ENCODE measurements around the gene F8. TPM values are rescaled to one million over a fixed set of nuclear protein-coding genes. Genes with fewer than 3 reads are reported as not detected.
"Not testable (repeated sequence)": the region's sequence is repeated elsewhere in the genome, so short reads cannot be mapped to it uniquely, and the experiment has no call there.

Gene F8
- total and polyA plus RNA-seq, 12 donors, result 13.4 to 78.1 (median 38.6) TPM

DNA sequence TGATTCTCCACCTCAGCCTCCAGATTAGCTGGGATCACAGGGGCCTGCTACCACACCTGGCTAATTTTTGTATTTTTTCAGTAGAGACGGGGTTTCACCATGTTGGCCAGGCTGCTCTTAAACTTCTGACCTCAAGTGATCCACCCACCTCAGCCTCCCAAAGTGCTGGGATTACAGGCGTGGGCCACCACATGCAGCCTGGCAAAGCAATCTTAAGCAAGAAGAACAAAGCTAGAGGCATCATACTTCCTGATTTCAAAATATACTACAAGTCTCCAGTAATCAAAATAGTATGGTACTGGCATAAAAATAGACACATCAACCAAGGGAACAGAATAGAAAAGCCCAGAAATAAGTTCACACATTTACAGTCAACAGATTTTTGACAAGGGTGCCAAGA lies 149.2 kb downstream of the F8 start:
- intact Hi-C loops (cut with DNase I), result no loop called here
- Histone ChIP-seq H3K27ac (no peak overlapping the region), H3K36me3 (replicated peaks in 1 of 2) (no peaks in the 10 kb centered on the region), H3K9me3 (replicated peaks in 1 of 3) (no peaks in the 10 kb centered on the region), H3K27me3 (no peaks in the 10 kb centered on the region), H3K4me3 (no peak overlapping the region), H3K4me1 (replicated peaks in 1 of 2) (no peaks in the 10 kb centered on the region)
- whole genome bisulfite sequencing, 4 donors, result 68 to 86% (median 76%) methylated on average over 1 to 2 of the region's 2 CpGs
- DNase-seq, result no peak
- TF ChIP-seq POLR2A (IDR thresholded peaks at IDR 0.05), result no peak
- TF ChIP-seq, protein P1, sequence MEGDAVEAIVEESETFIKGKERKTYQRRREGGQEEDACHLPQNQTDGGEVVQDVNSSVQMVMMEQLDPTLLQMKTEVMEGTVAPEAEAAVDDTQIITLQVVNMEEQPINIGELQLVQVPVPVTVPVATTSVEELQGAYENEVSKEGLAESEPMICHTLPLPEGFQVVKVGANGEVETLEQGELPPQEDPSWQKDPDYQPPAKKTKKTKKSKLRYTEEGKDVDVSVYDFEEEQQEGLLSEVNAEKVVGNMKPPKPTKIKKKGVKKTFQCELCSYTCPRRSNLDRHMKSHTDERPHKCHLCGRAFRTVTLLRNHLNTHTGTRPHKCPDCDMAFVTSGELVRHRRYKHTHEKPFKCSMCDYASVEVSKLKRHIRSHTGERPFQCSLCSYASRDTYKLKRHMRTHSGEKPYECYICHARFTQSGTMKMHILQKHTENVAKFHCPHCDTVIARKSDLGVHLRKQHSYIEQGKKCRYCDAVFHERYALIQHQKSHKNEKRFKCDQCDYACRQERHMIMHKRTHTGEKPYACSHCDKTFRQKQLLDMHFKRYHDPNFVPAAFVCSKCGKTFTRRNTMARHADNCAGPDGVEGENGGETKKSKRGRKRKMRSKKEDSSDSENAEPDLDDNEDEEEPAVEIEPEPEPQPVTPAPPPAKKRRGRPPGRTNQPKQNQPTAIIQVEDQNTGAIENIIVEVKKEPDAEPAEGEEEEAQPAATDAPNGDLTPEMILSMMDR (IDR thresholded peaks at IDR 0.05), result no peak

DNA sequence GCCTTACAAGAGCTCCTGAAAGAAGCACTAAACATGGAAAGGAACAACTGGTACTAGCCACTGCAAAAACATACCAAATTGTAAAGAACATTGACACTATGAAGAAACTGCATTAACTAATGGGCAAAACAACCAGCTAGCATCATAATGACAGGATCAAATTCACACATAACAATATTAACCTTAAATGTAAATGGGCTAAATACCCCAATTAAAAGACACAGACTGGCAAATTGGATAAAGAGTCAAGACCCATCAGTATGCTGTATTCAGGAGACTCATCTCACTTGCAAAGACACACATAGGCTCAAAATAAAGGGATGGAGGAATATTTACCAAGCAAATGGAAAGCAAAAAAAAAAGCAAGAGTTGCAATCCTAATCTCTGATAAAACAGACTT lies 154.0 kb downstream of the F8 start:
- DNase-seq; H3K36me3 ChIP-seq (replicated peaks in 1 of 2); H3K27ac ChIP-seq; intact Hi-C loops (cut with DNase I); H3K27me3 ChIP-seq; H3K9me3 ChIP-seq (replicated peaks in 1 of 3); H3K4me3 ChIP-seq; H3K4me1 ChIP-seq (replicated peaks in 1 of 2): not testable (repeated sequence)

DNA sequence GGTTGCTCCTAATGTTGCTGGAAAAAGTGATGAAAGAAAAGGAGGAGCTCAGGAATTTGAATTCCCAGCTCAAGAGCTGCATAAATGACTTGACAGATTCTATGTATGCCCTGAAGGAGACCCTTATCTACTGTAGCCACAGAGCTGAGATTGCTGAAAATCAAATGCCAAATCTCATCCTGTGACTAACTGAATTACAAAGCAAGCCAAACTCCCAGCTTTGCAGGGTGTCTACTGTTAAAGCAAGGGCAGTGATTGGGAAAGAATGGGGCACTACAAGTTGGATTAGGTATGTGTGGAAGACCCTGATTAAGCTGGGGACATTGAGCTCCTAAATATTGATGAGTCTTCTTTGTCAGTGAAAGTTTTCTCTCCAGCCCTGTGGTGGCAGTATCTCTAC lies 167.3 kb downstream of the F8 start:
- intact Hi-C loops (cut with DNase I), result no loop called here
- Histone ChIP-seq H3K27me3 (no peaks in the 10 kb centered on the region), H3K4me1 (replicated peaks in 1 of 2) (no peaks in the 10 kb centered on the region), H3K9me3 (replicated peaks in 1 of 3) (no peaks in the 10 kb centered on the region), H3K27ac (no peak overlapping the region), H3K4me3 (no peak overlapping the region), H3K36me3 (replicated peaks in 1 of 2) (no peaks in the 10 kb centered on the region)
- no peak for DNase-seq
- no peak for TF ChIP-seq POLR2A (IDR thresholded peaks at IDR 0.05)
- TF ChIP-seq, protein P1 (IDR thresholded peaks at IDR 0.05), result no peak

DNA sequence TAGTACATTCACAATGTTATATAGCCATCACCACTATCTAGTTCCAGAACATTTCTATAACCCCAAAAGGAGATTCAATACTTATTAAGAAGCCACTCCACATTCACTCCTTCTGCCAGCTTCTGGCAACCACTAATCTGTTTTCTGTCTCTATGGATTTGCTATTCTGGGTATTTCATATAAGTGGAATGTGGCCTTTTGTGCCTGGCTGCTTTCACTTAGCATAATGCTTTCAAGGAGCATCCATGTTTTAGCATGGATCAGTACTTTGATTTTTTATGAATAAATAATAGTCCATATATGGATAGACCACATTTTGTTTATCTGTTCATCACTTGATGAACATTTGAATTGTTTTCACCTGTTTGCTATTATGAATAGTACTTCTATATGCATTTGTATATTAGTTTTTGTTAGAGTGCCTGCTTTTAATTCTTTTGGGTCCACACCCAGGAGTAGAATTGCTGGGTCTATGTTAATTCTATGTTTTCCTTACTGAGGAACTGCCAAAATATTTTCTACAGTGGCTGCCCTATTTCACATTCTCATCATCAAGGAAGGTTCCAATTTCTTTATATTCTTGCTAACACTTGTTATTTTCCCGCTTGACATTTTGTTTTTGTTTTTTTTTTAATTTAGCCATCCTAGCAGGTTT lies 171.4 kb downstream of the F8 start:
- Histone ChIP-seq H3K27me3 (no peaks in the 10 kb centered on the region), H3K4me1 (replicated peaks in 1 of 2) (no peaks in the 10 kb centered on the region), H3K36me3 (replicated peaks in 1 of 2) (no peaks in the 10 kb centered on the region), H3K4me3 (no peak overlapping the region), H3K27ac (no peak overlapping the region), H3K9me3 (replicated peaks in 1 of 3) (no peaks in the 10 kb centered on the region)
- DNase-seq, result no peak
- 75 to 100% (median 89%) methylated on average over 1 of the region's 1 CpG for WGBS, 4 donors
- intact Hi-C loops (cut with DNase I), result no loop called here
- TF ChIP-seq, protein P1 (IDR thresholded peaks at IDR 0.05), result no peak
- TF ChIP-seq POLR2A (IDR thresholded peaks at IDR 0.05), result no peak

DNA sequence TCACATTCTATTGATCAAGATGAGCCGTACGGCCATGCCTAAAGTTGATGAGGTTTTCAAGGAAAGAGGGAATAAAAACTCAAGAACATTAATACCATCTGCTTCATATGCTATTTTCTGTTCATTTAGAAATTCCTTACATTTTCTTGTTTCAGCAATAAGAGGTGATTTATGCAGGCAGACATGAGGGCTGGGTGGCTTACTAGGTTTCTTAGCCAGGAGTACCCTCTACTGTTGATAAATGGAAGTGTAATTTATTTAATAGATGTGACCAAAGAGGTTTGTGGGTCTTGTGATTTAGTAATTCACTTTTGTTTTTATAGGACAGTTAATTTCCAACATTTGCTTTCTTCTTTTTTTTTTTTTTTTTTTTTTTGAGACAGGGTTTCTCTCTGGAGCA lies 181.7 kb downstream of the F8 start:
- Histone ChIP-seq H3K4me1 (replicated peaks in 1 of 2) (no peaks in the 10 kb centered on the region), H3K9me3 (replicated peaks in 1 of 3) (no peaks in the 10 kb centered on the region), H3K4me3 (no peak overlapping the region), H3K36me3 (replicated peaks in 1 of 2) (no peaks in the 10 kb centered on the region), H3K27ac (no peak overlapping the region), H3K27me3 (no peaks in the 10 kb centered on the region)
- intact Hi-C loops (cut with DNase I), result no loop called here
- peak in 1 of 7 donors; percentile 11 for DNase-seq
- WGBS, 4 donors, result 75 to 91% (median 81%) methylated on average over 2 of the region's 2 CpGs
- no peak for TF ChIP-seq POLR2A (IDR thresholded peaks at IDR 0.05)
- TF ChIP-seq, protein P1 (IDR thresholded peaks at IDR 0.05), result peak; percentile 15 to 68 (median 60)
